Measurements from ENCODE around the gene NGEF.
A peak's percentile ranks its signal among the peaks of the same experiment; 100 is the strongest.

The NGEF gene, protein sequence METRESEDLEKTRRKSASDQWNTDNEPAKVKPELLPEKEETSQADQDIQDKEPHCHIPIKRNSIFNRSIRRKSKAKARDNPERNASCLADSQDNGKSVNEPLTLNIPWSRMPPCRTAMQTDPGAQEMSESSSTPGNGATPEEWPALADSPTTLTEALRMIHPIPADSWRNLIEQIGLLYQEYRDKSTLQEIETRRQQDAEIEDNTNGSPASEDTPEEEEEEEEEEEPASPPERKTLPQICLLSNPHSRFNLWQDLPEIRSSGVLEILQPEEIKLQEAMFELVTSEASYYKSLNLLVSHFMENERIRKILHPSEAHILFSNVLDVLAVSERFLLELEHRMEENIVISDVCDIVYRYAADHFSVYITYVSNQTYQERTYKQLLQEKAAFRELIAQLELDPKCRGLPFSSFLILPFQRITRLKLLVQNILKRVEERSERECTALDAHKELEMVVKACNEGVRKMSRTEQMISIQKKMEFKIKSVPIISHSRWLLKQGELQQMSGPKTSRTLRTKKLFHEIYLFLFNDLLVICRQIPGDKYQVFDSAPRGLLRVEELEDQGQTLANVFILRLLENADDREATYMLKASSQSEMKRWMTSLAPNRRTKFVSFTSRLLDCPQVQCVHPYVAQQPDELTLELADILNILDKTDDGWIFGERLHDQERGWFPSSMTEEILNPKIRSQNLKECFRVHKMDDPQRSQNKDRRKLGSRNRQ

GRCh38 chr2:233013027-233013461, at the start of gene NGEF:
NGEF (minus strand) TSS chr2:233013256; CDS start chr2:232974890, 38,366 bp downstream.
- ATAC-seq (ENCODE audit: insufficient read depth, low read depth) (no peak), DNase-seq (no peak)
- Histone ChIP-seq H4K20me1 (ENCODE audit: insufficient read depth, low read length) (no peaks in the 10 kb centered on the region), H3K9ac (ENCODE audit: low read depth, low read length) (no peak within 1 kb of the TSS), H3K36me3 (ENCODE audit: insufficient read depth, low read length) (no peaks in the 10 kb centered on the region), H3K4me3 (ENCODE audit: low read depth in 1 of 2, low read length in 2 of 2) (no peak within 1 kb of the TSS), H3K4me2 (ENCODE audit: insufficient read depth, low read length) (no peak within 1 kb of the TSS), H3K9me3 (ENCODE audit: insufficient read depth, low read length, severe bottlenecking) (no peaks in the 10 kb centered on the region), H3K27me3 (ENCODE audit: insufficient read depth, low read length, poor library complexity) (no peaks in the 10 kb centered on the region), H3K4me1 (ENCODE audit: insufficient read depth, low read length) (no peaks in the 10 kb centered on the region), H2AFZ (ENCODE audit: low read depth, low read length) (no peak within 1 kb of the TSS), H3K79me2 (ENCODE audit: insufficient read depth, low read length) (no peaks in the 10 kb centered on the region), H3K27ac (ENCODE audit: low read length) (no peak within 1 kb of the TSS)
- TF ChIP-seq EZH2 (IDR thresholded peaks at IDR 0.05; ENCODE audit: borderline replicate concordance, low read depth, low read length, severe bottlenecking) (no peak), CTCF (IDR thresholded peaks at IDR 0.05; ENCODE audit: borderline replicate concordance, extremely low read depth, low read length, poor library complexity, severe bottlenecking) (no peak)

GRCh38 chr2:233062451-233062850, 49.4 kb upstream of the NGEF start:
- Histone ChIP-seq H3K4me3 (ENCODE audit: low read depth in 1 of 2, low read length in 2 of 2) (peak overlapping the region in 1 of 2 experiments; percentile 65; a peak in 2 of 4 replicates), H3K27ac (ENCODE audit: low read length) (peak overlapping the region; percentile 85), H3K4me2 (ENCODE audit: insufficient read depth, low read length) (peak overlapping the region; percentile 77), H3K36me3 (ENCODE audit: insufficient read depth, low read length) (peaks cover 23% of the 10 kb centered on the region), H3K9me3 (ENCODE audit: insufficient read depth, low read length, severe bottlenecking) (no peaks in the 10 kb centered on the region), H3K27me3 (ENCODE audit: insufficient read depth, low read length, poor library complexity) (no peaks in the 10 kb centered on the region), H3K79me2 (ENCODE audit: insufficient read depth, low read length) (peaks cover 56% of the 10 kb centered on the region), H3K9ac (ENCODE audit: low read depth, low read length) (peak overlapping the region; percentile 76), H4K20me1 (ENCODE audit: insufficient read depth, low read length) (peaks cover 13% of the 10 kb centered on the region; the same call in 1 of the 2 replicates), H3K4me1 (ENCODE audit: insufficient read depth, low read length) (peaks cover 42% of the 10 kb centered on the region), H2AFZ (ENCODE audit: low read depth, low read length) (no peak overlapping the region)
- no peak for TF ChIP-seq EZH2 (IDR thresholded peaks at IDR 0.05; ENCODE audit: borderline replicate concordance, low read depth, low read length, severe bottlenecking)
- no peak for TF ChIP-seq CTCF (IDR thresholded peaks at IDR 0.05; ENCODE audit: borderline replicate concordance, extremely low read depth, low read length, poor library complexity, severe bottlenecking)
- no peak for ATAC-seq (ENCODE audit: insufficient read depth, low read depth)
- DNase-seq = no peak

DNA sequence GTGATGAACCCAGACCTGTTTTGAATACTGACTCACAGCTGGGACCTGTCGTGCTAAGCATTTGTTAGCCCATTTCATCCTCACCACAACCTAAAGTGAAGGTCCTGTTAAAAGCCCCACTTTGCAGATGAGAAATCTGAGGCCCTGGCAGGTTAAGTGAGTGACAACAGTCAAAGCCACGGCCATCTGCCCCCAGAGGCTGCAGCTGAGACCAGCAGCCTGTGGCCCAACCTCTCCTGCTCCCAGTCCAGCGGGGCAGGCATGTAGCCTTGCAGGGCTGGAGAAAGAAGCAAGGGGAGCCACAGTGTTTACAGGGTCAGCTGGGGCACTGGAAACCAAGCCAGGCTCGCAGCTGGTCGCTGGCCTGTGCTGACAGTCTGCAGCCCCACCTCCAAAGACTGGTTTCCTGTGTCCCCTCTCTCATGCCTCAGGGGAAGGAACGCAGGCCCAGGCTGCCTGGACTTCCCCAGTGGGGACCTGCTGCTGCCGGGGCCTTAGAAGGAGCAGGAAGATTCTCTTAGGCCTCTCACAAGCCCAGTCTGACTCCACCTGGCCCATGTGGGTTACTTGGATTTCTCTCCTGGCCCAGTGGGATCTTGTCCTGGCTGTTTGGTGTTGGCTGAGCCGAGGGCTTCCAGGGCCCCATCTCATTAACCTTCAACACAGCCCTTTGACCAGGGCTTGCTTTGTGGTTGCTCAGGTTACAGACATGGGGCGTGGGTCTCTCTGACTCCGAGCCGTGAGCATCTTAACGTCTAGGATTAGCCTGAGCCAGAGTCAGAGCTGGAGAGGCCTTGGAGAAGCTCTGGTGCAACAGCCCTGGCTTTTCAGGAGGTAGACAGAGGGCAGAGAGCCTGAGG, 48.8 kb upstream of the NGEF start:
- Histone ChIP-seq H3K9me3 (ENCODE audit: insufficient read depth, low read length, severe bottlenecking) (no peaks in the 10 kb centered on the region), H4K20me1 (ENCODE audit: insufficient read depth, low read length) (peaks cover 13% of the 10 kb centered on the region; the same call in 1 of the 2 replicates), H3K27ac (ENCODE audit: low read length) (peak overlapping the region; percentile 85), H3K9ac (ENCODE audit: low read depth, low read length) (peak overlapping the region; percentile 76), H3K79me2 (ENCODE audit: insufficient read depth, low read length) (peaks cover 50% of the 10 kb centered on the region), H3K4me1 (ENCODE audit: insufficient read depth, low read length) (peaks cover 42% of the 10 kb centered on the region), H3K27me3 (ENCODE audit: insufficient read depth, low read length, poor library complexity) (no peaks in the 10 kb centered on the region), H3K36me3 (ENCODE audit: insufficient read depth, low read length) (peaks cover 19% of the 10 kb centered on the region), H3K4me2 (ENCODE audit: insufficient read depth, low read length) (peak overlapping the region; percentile 77), H2AFZ (ENCODE audit: low read depth, low read length) (no peak overlapping the region), H3K4me3 (ENCODE audit: low read depth in 1 of 2, low read length in 2 of 2) (peak overlapping the region in 1 of 2 experiments; percentile 65; a peak in 2 of 4 replicates)
- ATAC-seq (ENCODE audit: insufficient read depth, low read depth) = no peak
- no peak for DNase-seq
- no peak for TF ChIP-seq EZH2 (IDR thresholded peaks at IDR 0.05; ENCODE audit: borderline replicate concordance, low read depth, low read length, severe bottlenecking)
- TF ChIP-seq CTCF (IDR thresholded peaks at IDR 0.05; ENCODE audit: borderline replicate concordance, extremely low read depth, low read length, poor library complexity, severe bottlenecking) = no peak
